GM18499 (cell line): ENCODE data around the gene KANSL1L.

Source experiments
- ATAC-seq: cut with Tn5 transposase; IDR thresholded peaks from one replicate; pipeline ENCODE4 v1.9.1; 2021; ENCODE audit warnings: moderate number of reproducible peaks; ENCODE audit not compliant: insufficient read depth, unreplicated experiment

KANSL1L gene

DNA sequence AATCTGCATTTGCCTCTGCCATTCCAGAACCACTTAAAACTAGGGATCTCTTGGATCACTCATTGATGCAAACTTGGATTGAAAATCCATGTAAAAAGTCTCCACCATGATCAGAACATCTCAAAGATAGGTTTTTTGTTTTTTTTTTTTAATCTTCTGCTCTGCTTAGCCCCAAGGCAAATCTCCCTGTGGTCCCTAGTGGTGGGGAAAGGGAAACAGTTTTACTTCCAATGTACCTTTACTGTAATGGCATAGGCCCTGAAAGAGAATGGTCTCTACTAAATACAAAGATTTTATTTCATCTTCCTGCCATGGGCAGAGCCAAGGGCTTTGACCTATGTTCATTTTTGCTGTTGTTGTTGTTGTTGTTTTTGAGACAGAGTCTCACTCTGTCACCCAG lies 78.4 kb downstream of the KANSL1L start:
- ATAC-seq, result no peak

DNA sequence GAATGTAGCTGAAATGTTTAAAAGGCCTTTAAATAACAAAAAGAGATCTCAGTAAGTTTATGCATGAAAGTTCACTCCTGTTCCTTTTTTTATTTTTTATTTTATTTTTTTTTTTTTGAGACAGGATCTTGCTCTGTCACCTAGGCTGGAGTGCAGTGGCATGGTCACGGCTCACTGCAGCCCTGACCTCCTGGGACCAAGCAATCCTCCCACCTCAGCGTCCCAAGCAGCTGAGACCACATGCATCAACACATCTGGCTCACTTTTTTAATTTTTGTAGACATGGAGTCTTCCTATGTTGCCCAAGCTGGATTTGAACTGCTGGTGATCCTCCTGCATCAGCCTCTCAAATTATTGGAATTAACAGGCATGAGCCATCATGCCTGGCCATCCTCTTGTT lies 84.3 kb downstream of the KANSL1L start:
- no peak for ATAC-seq

DNA sequence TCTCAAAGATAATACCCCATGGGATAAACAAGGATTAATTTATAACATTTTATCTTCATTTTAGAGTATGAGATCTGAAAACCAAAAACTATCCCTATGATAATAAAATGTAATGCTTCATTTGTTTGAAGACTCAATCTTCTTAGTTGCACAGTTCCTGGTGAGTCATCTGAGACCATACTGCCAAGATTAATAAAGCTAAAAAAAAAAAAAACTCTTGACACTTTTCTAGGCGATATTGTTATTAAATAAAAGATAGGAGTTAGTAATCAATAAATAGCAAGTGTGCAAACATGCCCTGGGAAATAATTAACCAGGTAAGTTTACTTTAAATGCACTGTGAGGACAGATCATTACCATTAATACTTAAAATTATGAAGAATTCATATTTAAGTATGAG lies 84.9 kb downstream of the KANSL1L start:
- ATAC-seq, result no peak

DNA sequence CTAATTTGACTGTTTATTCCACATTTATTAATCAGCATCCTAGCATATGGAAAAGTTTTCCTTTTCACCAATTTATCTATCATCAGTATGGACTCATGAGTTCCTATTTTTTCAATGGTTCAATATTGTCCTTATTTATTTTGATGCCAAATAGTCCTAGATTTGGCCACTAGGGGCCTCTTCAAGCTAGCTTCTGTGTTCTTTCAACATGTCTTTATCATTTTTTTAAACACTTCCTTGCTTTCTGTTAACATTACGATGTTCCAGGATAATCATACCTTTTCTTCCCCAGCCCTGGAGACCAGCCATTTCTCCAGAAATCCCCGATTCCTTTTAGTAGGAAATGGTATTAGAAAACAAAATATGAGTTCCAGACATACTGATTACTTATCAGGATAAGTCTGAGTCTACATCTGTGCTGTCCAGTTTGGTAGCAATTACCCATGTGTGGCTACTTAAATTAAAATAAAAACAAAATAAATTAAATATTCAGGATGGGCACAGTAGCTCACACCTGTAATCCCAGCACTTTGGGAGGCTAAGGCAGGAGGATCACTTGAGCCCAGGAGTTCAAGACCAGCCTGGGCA lies 98.2 kb downstream of the KANSL1L start:
- ATAC-seq, result no peak

DNA sequence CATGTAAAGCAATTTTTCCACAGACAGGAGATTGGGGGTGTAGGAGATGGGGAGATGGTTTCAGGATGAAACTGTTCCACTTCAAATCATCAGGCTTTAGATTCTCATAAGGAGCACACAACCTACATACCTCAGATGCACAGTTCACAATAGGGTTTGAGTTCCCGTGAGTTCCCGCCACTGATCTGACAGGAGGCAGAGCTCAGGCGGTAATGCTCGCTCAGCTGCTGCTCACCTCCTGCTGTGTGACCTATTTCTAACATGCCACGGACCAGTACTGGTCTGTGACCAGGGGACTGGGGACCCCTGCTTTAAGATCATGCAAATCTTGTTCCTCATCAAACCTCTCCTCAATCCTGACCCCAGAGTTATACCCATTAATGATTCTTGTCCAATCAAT lies 98.7 kb downstream of the KANSL1L start:
- no peak for ATAC-seq

DNA sequence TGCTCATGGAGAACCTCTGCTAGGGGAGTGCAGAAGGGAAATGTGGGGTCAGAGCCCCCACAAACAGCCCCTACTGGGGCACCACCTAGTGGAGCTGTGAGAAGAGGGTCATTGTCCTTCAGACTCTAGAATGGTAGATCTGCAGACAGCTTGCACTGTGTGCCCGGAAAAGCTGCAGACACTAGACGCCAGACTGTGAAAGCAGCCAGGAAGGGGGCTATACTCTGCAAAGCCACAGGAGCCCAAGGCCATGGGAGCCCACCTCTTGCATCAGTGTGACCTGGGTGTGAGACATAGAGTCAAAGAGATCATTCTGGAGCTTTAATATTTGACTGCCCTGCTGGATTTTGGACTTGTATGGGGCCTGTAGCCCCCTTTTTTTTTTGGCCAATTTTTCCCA lies 107.9 kb downstream of the KANSL1L start:
- no peak for ATAC-seq

- ATAC-seq, result no peak
These were observed 115.4 kb downstream of the KANSL1L start for GRCh38 chr2:210055825-210056224.

DNA sequence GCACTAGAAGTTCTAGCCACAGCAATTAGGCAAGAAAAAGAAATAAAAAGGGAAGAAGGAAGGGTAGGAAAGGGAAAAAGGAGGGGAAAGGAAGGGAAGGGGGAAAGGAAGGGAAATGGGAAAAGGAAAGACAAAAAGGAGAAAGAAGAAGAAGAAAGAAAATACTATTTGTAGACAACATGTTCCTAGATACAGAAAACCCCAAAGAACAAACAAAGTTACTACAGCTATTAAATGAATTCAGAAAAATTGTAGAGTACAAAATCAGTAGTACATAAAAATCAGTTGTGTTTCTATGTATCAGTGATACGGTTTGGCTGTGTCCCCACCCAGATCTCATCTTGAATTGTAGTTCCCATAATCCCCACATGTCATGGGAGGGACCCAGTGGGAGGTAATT lies 116.5 kb downstream of the KANSL1L start:
- ATAC-seq, result no peak

- no peak for ATAC-seq
These were observed 120.3 kb downstream of the KANSL1L start for GRCh38 chr2:210050885-210051284.

DNA sequence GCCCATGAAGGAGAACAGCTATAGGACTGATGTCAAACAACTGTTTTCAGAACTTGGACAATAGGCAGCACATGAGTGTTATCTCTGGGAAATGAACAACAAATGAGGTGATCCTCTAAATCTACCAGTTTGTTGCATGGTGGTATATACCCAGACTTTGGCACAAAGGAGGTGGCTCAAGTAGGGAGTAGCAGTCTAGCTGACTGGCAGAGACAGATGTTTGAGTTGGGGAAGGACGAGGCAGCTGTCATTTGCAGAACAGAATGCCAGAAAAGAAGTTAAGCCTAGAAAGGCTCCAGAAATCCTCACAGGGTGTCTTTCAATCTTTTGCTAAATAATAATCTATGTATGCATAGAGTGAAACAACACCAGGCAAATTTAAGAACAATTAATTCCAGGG lies 121.4 kb downstream of the KANSL1L start:
- no peak for ATAC-seq

DNA sequence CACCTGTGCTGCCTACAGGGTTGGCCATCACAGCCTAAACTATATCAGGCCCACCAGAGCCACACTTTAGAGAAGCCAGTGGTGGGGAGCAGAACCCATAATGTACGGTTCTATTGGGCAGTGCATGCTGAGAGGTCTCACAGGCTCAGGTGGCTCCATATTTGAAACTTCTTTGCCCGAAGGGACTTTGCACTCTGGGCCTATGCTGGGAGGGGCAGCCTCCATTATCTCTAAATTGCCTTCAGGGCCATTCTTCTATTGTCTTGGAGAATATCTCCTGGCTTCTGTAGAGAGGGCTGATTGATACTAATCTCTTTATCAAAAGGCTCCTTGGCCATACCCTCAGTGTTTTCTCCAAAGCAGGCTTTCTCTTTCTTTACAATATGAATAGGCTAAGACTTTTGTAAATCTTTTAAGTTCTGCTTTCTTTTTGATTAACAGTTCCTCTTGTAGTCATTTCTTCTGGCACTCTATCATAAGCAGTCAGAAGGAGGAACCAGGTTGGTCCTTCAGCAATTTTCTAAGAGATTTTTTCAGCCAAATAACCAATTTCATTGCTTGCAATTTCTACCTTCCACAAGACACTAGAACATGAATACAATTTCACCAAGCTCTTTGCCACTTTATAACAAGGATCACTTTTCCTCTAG lies 124.2 kb downstream of the KANSL1L start:
- no peak for ATAC-seq

DNA sequence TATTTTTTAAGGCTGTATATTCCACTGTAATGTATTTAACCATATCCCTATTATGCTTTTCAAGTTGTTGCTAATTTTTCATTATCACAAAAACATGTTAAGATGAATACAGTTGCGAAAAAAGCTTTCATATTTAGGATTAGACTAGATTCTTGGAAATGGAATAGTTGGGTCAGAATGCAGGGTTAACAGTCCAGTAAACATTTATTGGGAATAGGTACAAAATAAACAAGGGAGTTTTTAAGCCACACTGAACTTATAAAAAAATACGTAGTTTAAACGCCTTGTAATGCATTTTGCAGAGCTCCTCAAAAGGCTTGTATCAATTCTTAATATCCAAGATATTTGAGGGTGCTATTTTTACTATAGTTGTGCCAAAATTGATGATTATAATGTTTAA lies 133.1 kb downstream of the KANSL1L start:
- no peak for ATAC-seq

DNA sequence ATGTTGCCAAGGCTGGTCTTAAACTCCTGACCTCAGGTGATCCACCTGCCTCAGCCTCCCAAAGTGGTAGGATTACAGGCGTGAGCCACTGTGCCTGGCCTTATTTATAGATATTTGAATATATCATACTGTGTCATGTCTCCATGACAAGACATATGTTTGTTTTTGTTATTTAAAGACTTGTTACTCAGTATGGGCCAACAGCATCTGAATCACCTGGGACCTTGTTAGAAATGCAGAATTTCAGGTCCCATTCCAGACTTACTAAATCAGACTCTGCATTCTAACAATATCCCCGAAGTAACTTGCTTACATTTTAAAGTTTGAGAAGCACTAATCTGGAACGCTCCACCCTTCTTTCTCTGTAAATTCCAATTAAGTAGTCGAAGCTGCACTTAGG lies 135.5 kb downstream of the KANSL1L start:
- ATAC-seq, result no peak

GRCh38 chr2:210034087-210034683 lies 137.0 kb downstream of the KANSL1L start:
- ATAC-seq, result no peak

DNA sequence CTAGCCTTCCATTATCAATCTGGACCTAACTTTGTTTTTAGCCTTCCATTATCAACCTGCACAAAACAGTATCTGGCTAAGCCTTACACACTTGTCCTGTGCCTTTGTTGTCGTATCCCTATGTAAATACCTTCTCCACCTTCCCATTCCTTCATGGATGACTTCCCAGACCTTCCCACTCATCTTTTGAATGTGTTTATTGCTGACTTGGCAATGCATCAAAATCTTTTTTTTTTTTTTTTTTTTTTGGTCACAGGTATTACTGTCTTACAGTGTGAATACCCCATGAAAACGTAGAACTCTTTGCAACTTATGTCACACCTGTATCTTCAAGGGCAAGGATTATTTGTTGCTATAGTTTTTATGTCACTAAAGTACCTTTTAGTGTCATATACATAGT lies 143.0 kb downstream of the KANSL1L start:
- no peak for ATAC-seq

DNA sequence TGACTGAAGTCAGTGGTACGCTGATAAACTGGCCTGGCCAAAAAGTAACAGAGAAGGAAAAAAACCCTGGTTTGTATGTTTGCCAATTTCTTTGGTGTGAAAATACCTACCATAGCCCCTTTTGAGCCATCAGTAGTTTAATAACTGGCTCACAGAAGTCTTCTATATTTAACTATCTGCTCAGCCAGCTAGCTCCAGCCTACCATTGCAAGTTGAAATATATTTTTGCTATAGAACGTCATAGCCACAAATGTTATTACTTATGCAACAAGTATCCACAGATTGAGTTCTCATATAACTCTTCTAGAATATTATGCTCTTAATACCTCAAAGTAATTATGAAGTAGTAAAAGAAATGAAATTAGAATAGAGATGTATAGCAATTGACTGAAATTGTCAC lies 143.6 kb downstream of the KANSL1L start:
- no peak for ATAC-seq

DNA sequence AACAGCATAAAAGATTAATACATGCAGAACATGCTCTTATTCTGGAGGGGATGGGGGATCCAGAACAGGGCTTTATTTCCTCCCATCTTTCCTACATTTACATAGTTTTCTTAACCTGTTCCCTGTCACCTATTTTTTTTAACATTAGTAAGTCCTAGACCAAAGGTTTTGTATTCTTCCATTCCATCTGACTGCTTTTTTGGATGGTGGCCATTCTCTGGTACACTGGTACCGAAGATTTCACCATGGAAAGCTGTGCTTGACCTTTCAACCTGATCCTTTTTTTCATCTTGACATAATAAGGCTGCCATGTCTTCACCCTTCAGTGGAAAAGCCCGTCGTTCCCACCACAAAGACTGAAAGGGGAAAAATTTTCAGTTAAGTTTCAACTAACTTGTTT lies 148.4 kb downstream of the KANSL1L start:
- ATAC-seq, result no peak

GRCh38 chr2:210020138-210020537 lies 151.1 kb downstream of the KANSL1L start:
- ATAC-seq, result no peak

DNA sequence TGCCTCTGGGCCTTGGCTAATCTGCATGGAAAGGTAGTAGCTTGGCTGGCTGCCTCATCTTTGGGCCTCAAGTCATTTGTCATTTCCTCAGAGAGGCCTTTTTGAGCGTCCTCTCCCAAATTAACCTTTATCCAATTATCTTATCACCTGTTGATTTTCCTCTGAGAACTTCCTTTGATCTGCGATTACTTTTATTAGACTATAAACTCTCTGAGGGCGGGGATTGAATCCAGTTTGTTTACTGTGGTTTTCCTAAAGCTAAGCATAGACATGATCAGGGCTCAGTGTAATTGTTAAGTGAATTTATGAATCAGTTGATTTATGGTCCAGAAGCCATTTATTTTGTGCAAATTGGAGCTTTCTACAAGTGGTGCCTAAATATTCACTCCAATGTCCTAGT lies 161.3 kb downstream of the KANSL1L start:
- no peak for ATAC-seq

DNA sequence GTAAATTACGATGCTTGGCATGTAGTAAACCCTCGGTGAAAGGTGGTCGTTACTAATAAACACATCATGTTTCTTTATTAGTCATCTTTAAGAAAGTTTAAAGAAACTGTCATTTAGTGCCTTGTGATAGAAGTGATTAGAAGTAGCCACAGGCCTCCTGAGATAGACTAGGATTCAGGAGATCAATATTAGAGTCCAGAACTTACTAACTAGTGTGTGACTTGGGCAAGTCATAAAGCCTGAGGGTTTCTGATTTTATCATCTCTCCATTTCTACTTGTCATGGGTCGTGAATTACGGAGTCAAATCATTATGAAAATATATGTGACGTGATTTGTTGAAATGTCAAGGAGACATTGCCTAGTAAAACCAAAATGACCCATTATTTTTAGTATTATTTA lies 162.1 kb downstream of the KANSL1L start:
- ATAC-seq, result no peak

DNA sequence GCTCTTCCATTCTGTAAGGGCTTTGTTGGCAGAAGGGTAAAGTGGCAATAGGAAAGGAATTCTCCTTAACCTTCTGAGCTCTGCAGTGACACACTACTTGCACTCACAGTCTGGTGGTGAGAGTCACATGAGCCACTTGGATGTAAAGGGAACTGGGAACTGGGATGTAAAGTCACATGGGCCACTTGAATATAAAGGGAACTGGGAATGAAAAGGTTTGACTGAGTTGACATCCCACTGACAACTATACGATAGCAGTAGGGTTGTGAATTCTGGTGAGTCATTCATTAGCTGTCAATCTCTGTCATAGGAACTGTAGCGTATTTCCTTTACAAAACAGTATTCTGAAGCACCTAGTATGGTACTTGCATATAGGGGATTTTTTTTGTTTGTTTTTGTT lies 163.3 kb downstream of the KANSL1L start:
- no peak for ATAC-seq

GRCh38 chr2:210004881-210005280 lies 166.3 kb downstream of the KANSL1L start:
- no peak for ATAC-seq
